ENCODE measurements around the gene TUBG2.
"Not testable (repeated sequence)": the region's sequence is repeated elsewhere in the genome, so short reads cannot be mapped to it uniquely, and the experiment has no call there.

- not testable (repeated sequence) for TF ChIP-seq EZH2 (IDR thresholded peaks at IDR 0.05); POLR2AphosphoS5 (IDR thresholded peaks at IDR 0.05; ENCODE audit: borderline replicate concordance, low read depth, low read length); FOXP2 (optimal IDR thresholded peaks at IDR 0.05; ENCODE audit: control extremely low read depth, extremely low read length, insufficient read depth)
Measured at GRCh38 chr17:42666126-42666525, 7.0 kb downstream of the TUBG2 start.

Data from SK-N-MC (cell line).